B cell (primary cell): ENCODE measurements around the gene PMM1. TPM values are rescaled to one million over a fixed set of nuclear protein-coding genes. Genes with fewer than 3 reads are reported as not detected.

Experiments
- ATAC-seq: fragments of 200-7000 bp; cut with Tn5 transposase; one replicate; pipeline ENCODE4 v1.10.0; 2021; ENCODE audit warnings: low read depth, mild to moderate bottlenecking, moderate number of reproducible peaks, moderate library complexity
- CTCF ChIA-PET: fragments of 350-600 bp; sonication (Branson Sonifier 250); formaldehyde crosslinking; loops from one replicate; lab custom pipeline; 2021; ENCODE audit warnings: antibody characterized with exemption, inconsistent platforms; lab: Charles Lee
- POLR2A ChIA-PET: fragments of 350-600 bp; sonication (Branson Sonifier 250); formaldehyde crosslinking; loops from one replicate; lab custom pipeline; 2021; ENCODE audit warnings: antibody characterized with exemption; lab: Charles Lee
- DNase-seq: peaks from one replicate; pipeline ENCODE4 v3.0.0; 2013
- H2AFZ ChIP-seq: 2 replicates; pipeline ENCODE4 v1.6.1; 2012; ENCODE audit warnings: mild to moderate bottlenecking, low read depth, low read length; ENCODE audit not compliant: insufficient read depth, poor library complexity, severe bottlenecking
- H3K27ac ChIP-seq, 2 donors: 1 replicate in 1 of 2; 2 replicates in 1 of 2; pipeline ENCODE4 v1.5.1; 2012 to 2013; ENCODE audit warnings: low read length in 2 of 2, mild to moderate bottlenecking in 2 of 2, moderate library complexity in 1 of 2
- H3K27me3 ChIP-seq, 4 experiments: fragments of 200-600 bp in 1 of 4; sonication (generic) in 1 of 4; replicated peaks in 1 of 4; 1 replicate in 2 of 4; 2 replicates in 2 of 4; pipeline versions ENCODE4 v1.6.1 to v1.7.0; 2013 to 2016; ENCODE audit warnings: low read length in 3 of 4, mild to moderate bottlenecking in 2 of 4, mixed read lengths in 1 of 4, moderate library complexity in 1 of 4; ENCODE audit not compliant: insufficient read depth in 4 of 4, control insufficient read depth in 3 of 4; ENCODE audit errors: control extremely low read depth in 1 of 4
- H3K36me3 ChIP-seq, 2 experiments: replicated peaks in 1 of 2; 1 replicate in 1 of 2; 2 replicates in 1 of 2; pipeline versions ENCODE4 v1.6.1 to v1.7.1; 2013; ENCODE audit warnings: low read length in 1 of 2; ENCODE audit not compliant: insufficient read depth in 2 of 2, control insufficient read depth in 1 of 2; ENCODE audit errors: control extremely low read depth in 1 of 2, extremely low read depth in 1 of 2
- H3K4me1 ChIP-seq, 2 donors: fragments of 200-600 bp in 1 of 2; sonication (generic) in 1 of 2; 1 replicate in 1 of 2; 2 replicates in 1 of 2; pipeline versions ENCODE4 v1.5.1 to v1.6.1; 2013 to 2017; ENCODE audit warnings: low read length in 2 of 2; ENCODE audit not compliant: control insufficient read depth in 2 of 2, insufficient read depth in 2 of 2
- H3K4me2 ChIP-seq: replicated peaks from 2 replicates; pipeline ENCODE3; 2012; ENCODE audit warnings: mild to moderate bottlenecking, low read depth, low read length; ENCODE audit not compliant: poor library complexity, severe bottlenecking
- H3K4me3 ChIP-seq, 5 experiments: fragments of 200-600 bp in 1 of 5; sonication (generic) in 1 of 5; 1 replicate in 3 of 5; 2 replicates in 2 of 5; pipeline versions ENCODE4 v1.5.1 to v1.7.0; 2011 to 2016; ENCODE audit warnings: low read length in 4 of 5, mild to moderate bottlenecking in 4 of 5, low read depth in 2 of 5, control low read depth in 1 of 5, moderate library complexity in 1 of 5; ENCODE audit not compliant: insufficient read depth in 1 of 5; ENCODE audit errors: control extremely low read depth in 1 of 5, extremely low read depth in 1 of 5
- H3K79me2 ChIP-seq: fragments of 200-600 bp; sonication (generic); one replicate; pipeline ENCODE4 v1.6.0; 2016; ENCODE audit warnings: low read length; ENCODE audit not compliant: control insufficient read depth, insufficient read depth
- H3K9ac ChIP-seq: fragments of 200-600 bp; sonication (generic); 2 replicates; pipeline ENCODE4 v1.6.1; 2017; ENCODE audit warnings: mild to moderate bottlenecking, low read length, moderate library complexity
- H3K9me3 ChIP-seq, 3 donors: one replicate each; pipeline versions ENCODE4 v1.6.1 to v1.7.1; 2013; ENCODE audit warnings: low read length in 2 of 3; ENCODE audit not compliant: control insufficient read depth in 2 of 3, insufficient read depth in 1 of 3; ENCODE audit errors: control extremely low read depth in 1 of 3
- H4K20me1 ChIP-seq: 2 replicates; pipeline ENCODE4 v1.6.0; 2012; ENCODE audit warnings: mild to moderate bottlenecking, low read length; ENCODE audit not compliant: insufficient read depth, control insufficient read depth, poor library complexity, severe bottlenecking
- H3K27ac Mint-ChIP-seq: one replicate; pipeline ENCODE4 v1.8.0; 2021; ENCODE audit warnings: mixed read lengths
- H3K27me3 Mint-ChIP-seq: one replicate; pipeline ENCODE4 v1.8.0; 2021; ENCODE audit warnings: mixed read lengths
- H3K4me1 Mint-ChIP-seq: one replicate; pipeline ENCODE4 v1.8.0; 2021; ENCODE audit warnings: mixed read lengths
- H3K4me3 Mint-ChIP-seq: one replicate; pipeline ENCODE4 v1.8.0; 2021; ENCODE audit warnings: mixed read lengths
- H3K9me3 Mint-ChIP-seq: one replicate; pipeline ENCODE4 v1.8.0; 2022; ENCODE audit warnings: mixed read lengths; ENCODE audit not compliant: insufficient read depth
- EZH2 ChIP-seq: IDR thresholded peaks from 2 replicates; pipeline ENCODE4 v1.6.1; 2012; ENCODE audit warnings: borderline replicate concordance, low read depth, mild to moderate bottlenecking, moderate library complexity, low read length; ENCODE audit not compliant: insufficient read depth, poor library complexity, severe bottlenecking
- WGBS: methylation state at CpG from one replicate; pipeline ENCODE4 v1.1.5; 2013; ENCODE audit warnings: missing lambda C conversion rate; ENCODE audit not compliant: insufficient coverage; 5-methylcytosine and 5-hydroxymethylcytosine counted together
- intact Hi-C: fragments of 100-400 bp; cut with micrococcal nuclease; formaldehyde crosslinking; loops from one replicate; pipeline ENCODE4 v1.10.0; 2022
- polyA plus RNA-seq: library from polyadenylated mRNA; depleted of rRNA; stranded (reverse); fragments of >200 nt; gene quantifications from 2 replicates; pipeline ENCODE4 v1.2.3, GENCODE V29; 2012
- total RNA-seq, 2 donors: library from RNA; stranded (reverse); fragments of 120-200 nt in 1 of 2; gene quantifications; 1 replicate in 1 of 2; 2 replicates in 1 of 2; pipeline versions ENCODE4 v1.2.3 to v1.2.4, GENCODE V29; 2013 to 2022
- TF ChIP-seq, protein P1 (sequence below): fragments of 200-600 bp; IDR thresholded peaks from one replicate; pipeline ENCODE4 v1.8.0; 2022; ENCODE audit warnings: antibody characterized with exemption, mild to moderate bottlenecking

PMM1 gene
- total and polyA plus RNA-seq, 2 donors (not counting 1 experiment from before 2014, with no cell fraction given), result 23.3 to 24.8 TPM

- H3K9me3 Mint-ChIP-seq, result no peaks in the 10 kb centered on the region
- H3K4me3 Mint-ChIP-seq, result no peak overlapping the region
- 92% methylated on average over 5 of the region's 5 CpGs for WGBS
- H3K27me3 ChIP-seq, result peaks cover 0 to 38% (median 6%) of the 10 kb centered on the region in 4 experiments
- ChIA-PET POLR2A (no interaction called here), CTCF (no interaction called here)
- H3K27me3 Mint-ChIP-seq, result peaks cover 35% of the 10 kb centered on the region
- H3K4me2 ChIP-seq, result no peak overlapping the region
- no peak overlapping the region for H3K27ac ChIP-seq
- H3K4me1 Mint-ChIP-seq, result no peaks in the 10 kb centered on the region
- TF ChIP-seq, protein P1, sequence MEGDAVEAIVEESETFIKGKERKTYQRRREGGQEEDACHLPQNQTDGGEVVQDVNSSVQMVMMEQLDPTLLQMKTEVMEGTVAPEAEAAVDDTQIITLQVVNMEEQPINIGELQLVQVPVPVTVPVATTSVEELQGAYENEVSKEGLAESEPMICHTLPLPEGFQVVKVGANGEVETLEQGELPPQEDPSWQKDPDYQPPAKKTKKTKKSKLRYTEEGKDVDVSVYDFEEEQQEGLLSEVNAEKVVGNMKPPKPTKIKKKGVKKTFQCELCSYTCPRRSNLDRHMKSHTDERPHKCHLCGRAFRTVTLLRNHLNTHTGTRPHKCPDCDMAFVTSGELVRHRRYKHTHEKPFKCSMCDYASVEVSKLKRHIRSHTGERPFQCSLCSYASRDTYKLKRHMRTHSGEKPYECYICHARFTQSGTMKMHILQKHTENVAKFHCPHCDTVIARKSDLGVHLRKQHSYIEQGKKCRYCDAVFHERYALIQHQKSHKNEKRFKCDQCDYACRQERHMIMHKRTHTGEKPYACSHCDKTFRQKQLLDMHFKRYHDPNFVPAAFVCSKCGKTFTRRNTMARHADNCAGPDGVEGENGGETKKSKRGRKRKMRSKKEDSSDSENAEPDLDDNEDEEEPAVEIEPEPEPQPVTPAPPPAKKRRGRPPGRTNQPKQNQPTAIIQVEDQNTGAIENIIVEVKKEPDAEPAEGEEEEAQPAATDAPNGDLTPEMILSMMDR, result no peak
- TF ChIP-seq EZH2, result no peak
- no peaks in the 10 kb centered on the region for H3K79me2 ChIP-seq
- H2AFZ ChIP-seq, result no peak overlapping the region
- no peak overlapping the region for H3K9ac ChIP-seq
- no peak overlapping the region for H3K4me3 ChIP-seq
- no peak for ATAC-seq
- H4K20me1 ChIP-seq, result no peaks in the 10 kb centered on the region
- no peaks in the 10 kb centered on the region for H3K9me3 ChIP-seq
- no peaks in the 10 kb centered on the region for H3K36me3 ChIP-seq
- H3K27ac Mint-ChIP-seq, result no peak overlapping the region
- H3K4me1 ChIP-seq, result no peaks in the 10 kb centered on the region
- no peak for DNase-seq
- intact Hi-C loops, result no loop called here
These were observed 27.9 kb downstream of the PMM1 start for GRCh38 chr22:41561788-41562187.

GRCh38 chr22:41561335-41561734 lies 28.3 kb downstream of the PMM1 start:
- no peak overlapping the region for H3K4me2 ChIP-seq
- H3K9ac ChIP-seq, result no peak overlapping the region
- H3K9me3 Mint-ChIP-seq, result no peaks in the 10 kb centered on the region
- no peaks in the 10 kb centered on the region for H3K4me1 ChIP-seq
- H3K27ac ChIP-seq, result no peak overlapping the region
- no peak overlapping the region for H3K27ac Mint-ChIP-seq
- no peak for ATAC-seq
- CTCF ChIA-PET, result no interaction called here
- no peaks in the 10 kb centered on the region for H3K79me2 ChIP-seq
- WGBS, result 84% methylated on average over 5 of the region's 10 CpGs
- TF ChIP-seq EZH2, result no peak
- TF ChIP-seq, protein P1, result no peak
- peaks cover 40% of the 10 kb centered on the region for H3K27me3 Mint-ChIP-seq
- DNase-seq, result no peak
- intact Hi-C loops, result no loop called here
- no peaks in the 10 kb centered on the region for H3K9me3 ChIP-seq
- H3K4me3 ChIP-seq, result no peak overlapping the region
- no peaks in the 10 kb centered on the region for H3K36me3 ChIP-seq
- H3K4me1 Mint-ChIP-seq, result no peaks in the 10 kb centered on the region
- peaks cover 0 to 38% (median 6%) of the 10 kb centered on the region in 4 experiments for H3K27me3 ChIP-seq
- no peak overlapping the region for H3K4me3 Mint-ChIP-seq
- no peaks in the 10 kb centered on the region for H4K20me1 ChIP-seq
- POLR2A ChIA-PET, result no interaction called here
- H2AFZ ChIP-seq, result no peak overlapping the region
